Measurements from ENCODE around the gene DDX17. TPM values are rescaled to one million over a fixed set of nuclear protein-coding genes. Genes with fewer than 3 reads are reported as not detected.

DDX17 gene
- total RNA-seq, 4 donors from 2014 or later: 419 to 723 (median 493) TPM

GRCh38 chr22:38490475-38490874 lies 15.6 kb downstream of the DDX17 start:
- H3K4me3 ChIP-seq (ENCODE audit: low read depth, poor library complexity, severe bottlenecking): no peak overlapping the region
- 59 to 77% methylated on average over 2 of the region's 2 CpGs for WGBS, 2 donors
- intact Hi-C loops (cut with DNase I; ENCODE audit: low total_unique reads): no loop called here
- TF ChIP-seq CTCF (IDR thresholded peaks at IDR 0.05) (no peak), POLR2A (IDR thresholded peaks at IDR 0.05) (no peak)
- DNase-seq (ENCODE audit: low spot score in 2 of 2): no peak

GRCh38 chr22:38489561-38490145 lies 16.5 kb downstream of the DDX17 start:
- TF ChIP-seq POLR2A (IDR thresholded peaks at IDR 0.05): no peak
- TF ChIP-seq CTCF (IDR thresholded peaks at IDR 0.05): no peak
- WGBS, 2 donors: 78% methylated on average over 7 of the region's 7 CpGs
- H3K4me3 ChIP-seq (ENCODE audit: low read depth, poor library complexity, severe bottlenecking): no peak overlapping the region
- intact Hi-C loops (cut with DNase I; ENCODE audit: low total_unique reads): no loop called here
- no peak for DNase-seq (ENCODE audit: low spot score in 2 of 2)

- H3K4me3 ChIP-seq (ENCODE audit: low read depth, poor library complexity, severe bottlenecking): no peak overlapping the region
- WGBS, 2 donors: 93 to 94% methylated on average over 17 of the region's 17 CpGs
- TF ChIP-seq CTCF (IDR thresholded peaks at IDR 0.05): no peak
- TF ChIP-seq POLR2A (IDR thresholded peaks at IDR 0.05): no peak
- no peak for DNase-seq (ENCODE audit: low spot score in 2 of 2)
- intact Hi-C loops (cut with DNase I; ENCODE audit: low total_unique reads): no loop called here
Observed at GRCh38 chr22:38489142-38489541, 17.0 kb downstream of the DDX17 start.

GRCh38 chr22:38487946-38488345 lies 18.2 kb downstream of the DDX17 start:
- H3K4me3 ChIP-seq (ENCODE audit: low read depth, poor library complexity, severe bottlenecking): no peak overlapping the region
- no peak for TF ChIP-seq POLR2A (IDR thresholded peaks at IDR 0.05)
- DNase-seq (ENCODE audit: low spot score in 2 of 2): no peak
- 80 to 81% methylated on average over 6 of the region's 6 CpGs for WGBS, 2 donors
- intact Hi-C loops (cut with DNase I; ENCODE audit: low total_unique reads): no loop called here

GRCh38 chr22:38485783-38486182 lies 20.3 kb downstream of the DDX17 start:
- TF ChIP-seq CTCF (IDR thresholded peaks at IDR 0.05): no peak
- TF ChIP-seq POLR2A (IDR thresholded peaks at IDR 0.05): no peak
- intact Hi-C loops (cut with DNase I; ENCODE audit: low total_unique reads): no loop called here
- 60 to 66% methylated on average over 5 of the region's 5 CpGs for WGBS, 2 donors
- DNase-seq (ENCODE audit: low spot score in 2 of 2): no peak
- H3K4me3 ChIP-seq (ENCODE audit: low read depth, poor library complexity, severe bottlenecking): no peak overlapping the region

- TF ChIP-seq CTCF (IDR thresholded peaks at IDR 0.05) (no peak), POLR2A (IDR thresholded peaks at IDR 0.05) (no peak)
- no peak overlapping the region for H3K4me3 ChIP-seq (ENCODE audit: low read depth, poor library complexity, severe bottlenecking)
- intact Hi-C loops (cut with DNase I; ENCODE audit: low total_unique reads): no loop called here
- no peak for DNase-seq (ENCODE audit: low spot score in 2 of 2)
- 65 to 70% methylated on average over 1 of the region's 1 CpG for WGBS, 2 donors
Observed at GRCh38 chr22:38484244-38484643, 21.9 kb downstream of the DDX17 start.

Data from lower leg skin (tissue), 4 donors.